ENCODE results near the gene OASL. TPM values are rescaled to one million over a fixed set of nuclear protein-coding genes. Genes with fewer than 3 reads are reported as not detected.

Gene OASL
- total RNA-seq, 1 donor from 2014 or later = 0.11 TPM

DNA sequence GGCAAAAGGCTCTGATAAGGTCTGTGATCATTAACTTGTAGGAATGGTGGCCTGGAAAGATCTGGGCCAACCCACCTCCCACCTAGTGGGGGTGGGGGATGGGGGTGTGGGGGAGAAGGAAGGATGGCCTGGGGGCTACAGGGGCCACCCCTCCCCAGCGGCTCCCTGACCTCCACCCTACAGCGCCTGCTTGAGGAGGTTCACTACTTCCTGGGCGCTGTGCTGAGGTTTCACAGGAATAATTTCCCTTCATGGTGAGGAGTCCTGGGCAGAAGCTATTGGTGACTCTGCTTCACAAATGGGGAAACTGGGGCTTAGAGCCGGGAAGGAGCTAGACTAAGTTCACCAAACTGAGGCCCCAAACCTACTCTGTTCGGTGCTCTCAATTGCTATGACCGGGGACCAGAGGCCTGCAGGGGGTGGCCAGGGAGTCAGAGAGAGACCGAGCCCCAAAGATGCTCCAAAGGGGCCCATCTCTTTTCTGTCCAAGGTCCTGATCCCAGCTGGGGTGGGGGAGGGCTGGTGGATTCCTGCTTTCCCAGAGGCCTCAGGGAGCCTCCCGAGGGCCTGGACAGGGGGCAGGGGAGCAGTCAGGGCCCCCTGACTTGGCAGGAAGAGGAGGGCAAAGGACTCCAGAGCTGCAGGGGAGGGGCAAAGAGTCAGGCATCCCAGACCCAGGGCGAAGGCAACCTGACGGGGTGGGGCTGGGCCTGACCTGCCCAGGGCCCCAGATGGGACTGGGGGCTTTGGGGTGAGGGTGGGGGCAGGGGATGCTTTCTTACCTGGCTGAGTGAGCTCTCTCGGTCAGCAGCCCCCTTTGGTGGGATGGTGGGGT is 59.0 kb downstream of the OASL start:
- no peak for TF ChIP-seq CTCF (IDR thresholded peaks at IDR 0.05; ENCODE audit: unreplicated experiment)
- Mint-ChIP-seq H3K9me3 (no peaks in the 10 kb centered on the region), H3K4me1 (no peaks in the 10 kb centered on the region), H3K36me3 (no peaks in the 10 kb centered on the region), H3K27ac (no peak overlapping the region), H3K4me3 (no peak overlapping the region), H3K27me3 (ENCODE audit: low read depth) (no peaks in the 10 kb centered on the region)
- no peak for DNase-seq (ENCODE audit: low spot score in 2 of 2, unreplicated experiment in 2 of 2)

GRCh38 chr12:120979220-120979861 is 59.7 kb downstream of the OASL start:
- H3K4me3 Mint-ChIP-seq = no peak overlapping the region
- TF ChIP-seq CTCF (IDR thresholded peaks at IDR 0.05; ENCODE audit: unreplicated experiment) = no peak
- no peak for DNase-seq (ENCODE audit: low spot score in 2 of 2, unreplicated experiment in 2 of 2)
- no peaks in the 10 kb centered on the region for H3K27me3 Mint-ChIP-seq (ENCODE audit: low read depth)
- H3K4me1 Mint-ChIP-seq = no peaks in the 10 kb centered on the region
- H3K9me3 Mint-ChIP-seq = no peaks in the 10 kb centered on the region
- no peak overlapping the region for H3K27ac Mint-ChIP-seq
- no peaks in the 10 kb centered on the region for H3K36me3 Mint-ChIP-seq

DNA sequence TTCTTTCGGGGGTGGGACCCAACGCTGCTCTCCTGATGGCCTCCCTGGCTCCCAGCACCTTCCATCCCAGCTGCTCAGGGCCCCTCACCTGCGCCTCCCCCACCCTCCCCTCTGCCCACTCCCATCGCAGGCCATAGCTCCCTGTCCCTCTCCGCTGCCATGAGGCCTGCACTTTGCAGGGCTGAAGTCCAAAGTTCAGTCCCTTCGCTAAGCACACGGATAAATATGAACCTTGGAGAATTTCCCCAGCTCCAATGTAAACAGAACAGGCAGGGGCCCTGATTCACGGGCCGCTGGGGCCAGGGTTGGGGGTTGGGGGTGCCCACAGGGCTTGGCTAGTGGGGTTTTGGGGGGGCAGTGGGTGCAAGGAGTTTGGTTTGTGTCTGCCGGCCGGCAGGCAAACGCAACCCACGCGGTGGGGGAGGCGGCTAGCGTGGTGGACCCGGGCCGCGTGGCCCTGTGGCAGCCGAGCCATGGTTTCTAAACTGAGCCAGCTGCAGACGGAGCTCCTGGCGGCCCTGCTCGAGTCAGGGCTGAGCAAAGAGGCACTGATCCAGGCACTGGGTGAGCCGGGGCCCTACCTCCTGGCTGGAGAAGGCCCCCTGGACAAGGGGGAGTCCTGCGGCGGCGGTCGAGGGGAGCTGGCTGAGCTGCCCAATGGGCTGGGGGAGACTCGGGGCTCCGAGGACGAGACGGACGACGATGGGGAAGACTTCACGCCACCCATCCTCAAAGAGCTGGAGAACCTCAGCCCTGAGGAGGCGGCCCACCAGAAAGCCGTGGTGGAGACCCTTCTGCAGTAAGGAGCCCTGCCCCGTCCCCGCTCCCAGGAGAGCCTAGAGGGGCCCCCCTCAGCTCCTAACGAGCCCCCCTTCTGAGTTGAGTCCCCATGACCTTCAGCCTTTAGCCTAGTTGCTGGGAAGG is 60.5 kb downstream of the OASL start, which contains the start of gene HNF1A:
TSS of gene HNF1A (plus strand) at position 248 of the 924 bp plus-strand sequence. CDS start at position 474, 226 bp downstream.
- no peak within 1 kb of the TSS for H3K4me3 Mint-ChIP-seq
- no peaks in the 10 kb centered on the region for H3K27me3 Mint-ChIP-seq (ENCODE audit: low read depth)
- H3K36me3 Mint-ChIP-seq = no peaks in the 10 kb centered on the region
- H3K9me3 Mint-ChIP-seq = no peaks in the 10 kb centered on the region
- H3K4me1 Mint-ChIP-seq = no peaks in the 10 kb centered on the region
- H3K27ac Mint-ChIP-seq = no peak within 1 kb of the TSS
- no peak for TF ChIP-seq CTCF (IDR thresholded peaks at IDR 0.05; ENCODE audit: unreplicated experiment)
- no peak for DNase-seq (ENCODE audit: low spot score in 2 of 2, unreplicated experiment in 2 of 2)

- Mint-ChIP-seq H3K4me1 (no peaks in the 10 kb centered on the region), H3K36me3 (no peaks in the 10 kb centered on the region), H3K27me3 (ENCODE audit: low read depth) (no peaks in the 10 kb centered on the region), H3K4me3 (no peak overlapping the region), H3K9me3 (no peaks in the 10 kb centered on the region), H3K27ac (no peak overlapping the region)
- no peak for DNase-seq (ENCODE audit: low spot score in 2 of 2, unreplicated experiment in 2 of 2)
- no peak for TF ChIP-seq CTCF (IDR thresholded peaks at IDR 0.05; ENCODE audit: unreplicated experiment)
Observed at GRCh38 chr12:120977531-120978295, 61.3 kb downstream of the OASL start.
